GM19455 (cell line): Measurements from ENCODE around the gene CCDC85A.

ENCODE experiments used
- ATAC-seq: cut with Tn5 transposase; IDR thresholded peaks from one replicate; pipeline ENCODE4 v1.9.1; 2021; ENCODE audit not compliant: unreplicated experiment

CCDC85A gene

GRCh38 chr2:56292951-56293350, 109.2 kb downstream of the CCDC85A start:
- ATAC-seq, result no peak

DNA sequence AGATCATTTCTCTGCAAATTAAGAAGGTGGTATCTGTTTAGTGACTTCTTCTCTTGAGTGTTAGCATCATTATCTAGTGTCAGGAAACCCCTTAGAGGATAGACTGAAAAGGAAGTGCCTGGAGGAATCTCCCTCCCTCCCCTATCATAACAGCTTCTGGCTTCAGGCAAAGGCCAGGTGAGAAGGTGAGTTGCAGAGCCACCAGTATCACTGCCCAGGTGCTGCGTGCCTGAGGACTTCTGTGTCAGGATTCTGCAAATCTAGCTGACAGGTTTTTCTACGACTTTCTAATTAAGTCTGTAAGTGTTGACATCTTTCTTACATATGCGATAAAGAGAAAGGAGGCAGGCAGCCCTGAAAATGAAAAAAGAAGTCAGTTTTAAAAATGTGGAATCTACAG, 111.9 kb downstream of the CCDC85A start:
- no peak for ATAC-seq

- no peak for ATAC-seq
These were observed 113.9 kb downstream of the CCDC85A start for GRCh38 chr2:56297671-56298070.

GRCh38 chr2:56299171-56299691, 115.4 kb downstream of the CCDC85A start:
- no peak for ATAC-seq

DNA sequence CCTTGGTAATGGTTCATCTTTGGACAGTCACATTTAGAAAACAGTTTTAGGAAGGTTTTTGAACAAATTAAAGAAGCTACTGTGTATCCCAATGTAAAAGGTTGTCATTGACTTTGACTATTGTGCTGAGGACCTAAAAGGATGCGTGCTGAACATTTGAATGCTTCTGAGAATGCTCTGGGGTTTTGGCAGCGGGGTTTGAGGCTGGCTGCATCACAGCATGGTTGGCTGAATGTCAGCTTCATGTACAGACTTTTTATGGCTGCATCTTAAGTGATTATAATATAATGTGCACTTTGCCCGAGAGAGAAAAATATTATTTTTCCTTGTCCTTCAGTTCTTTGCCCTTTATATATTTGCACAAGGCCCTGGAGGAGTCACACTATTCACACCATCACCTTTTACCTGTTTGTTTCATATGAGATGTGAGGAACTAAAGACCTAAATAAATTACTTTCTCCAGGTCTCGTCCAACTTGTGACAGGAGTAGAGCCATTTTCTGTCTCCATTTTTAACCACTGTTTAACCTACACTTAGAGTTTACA, 125.9 kb downstream of the CCDC85A start:
- ATAC-seq, result no peak

DNA sequence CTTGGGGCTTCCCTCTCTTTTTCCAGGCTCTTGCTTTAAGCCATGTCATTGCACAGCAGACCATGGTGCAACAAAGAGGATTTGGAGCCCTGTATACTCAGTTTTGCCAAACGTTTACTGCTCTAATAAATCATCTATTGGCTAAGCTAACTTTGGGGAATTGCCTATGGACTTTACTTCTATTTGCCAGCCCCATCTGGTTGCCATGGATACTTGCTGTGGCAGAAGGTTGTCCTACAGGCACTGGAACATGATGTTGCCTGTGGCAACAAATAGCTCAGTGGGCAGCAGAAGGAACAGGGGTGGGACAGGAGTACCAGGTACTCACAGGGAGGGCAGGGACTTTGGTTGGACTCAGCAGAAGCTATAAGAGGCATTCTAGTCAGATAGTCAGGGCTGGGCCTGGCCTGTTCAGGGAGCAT, 129.7 kb downstream of the CCDC85A start:
- ATAC-seq, result no peak

- ATAC-seq, result no peak
These were observed 130.6 kb downstream of the CCDC85A start for GRCh38 chr2:56314371-56314770.

GRCh38 chr2:56314796-56315195, 131.0 kb downstream of the CCDC85A start:
- ATAC-seq, result no peak

GRCh38 chr2:56315376-56315775, 131.6 kb downstream of the CCDC85A start:
- no peak for ATAC-seq

DNA sequence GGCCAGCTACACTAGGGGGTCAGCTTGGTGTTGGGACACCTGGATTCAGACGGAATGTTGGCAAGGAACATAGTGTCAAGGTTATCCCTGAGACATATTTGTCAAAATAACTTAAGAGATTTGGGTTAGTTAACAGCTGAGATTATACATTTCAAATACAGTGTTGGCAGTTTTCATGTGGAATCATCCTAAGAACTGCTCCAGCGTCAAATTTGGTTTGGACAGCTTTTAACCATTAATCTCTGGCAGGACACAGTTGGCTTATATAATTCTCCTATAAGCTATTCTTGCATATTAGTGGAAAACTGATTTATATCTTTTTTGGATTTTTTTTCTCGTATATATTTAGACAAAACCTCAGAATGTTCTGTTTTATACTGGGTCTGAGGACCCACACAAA, 132.2 kb downstream of the CCDC85A start:
- ATAC-seq, result no peak

GRCh38 chr2:56318147-56318546, 134.4 kb downstream of the CCDC85A start:
- no peak for ATAC-seq

DNA sequence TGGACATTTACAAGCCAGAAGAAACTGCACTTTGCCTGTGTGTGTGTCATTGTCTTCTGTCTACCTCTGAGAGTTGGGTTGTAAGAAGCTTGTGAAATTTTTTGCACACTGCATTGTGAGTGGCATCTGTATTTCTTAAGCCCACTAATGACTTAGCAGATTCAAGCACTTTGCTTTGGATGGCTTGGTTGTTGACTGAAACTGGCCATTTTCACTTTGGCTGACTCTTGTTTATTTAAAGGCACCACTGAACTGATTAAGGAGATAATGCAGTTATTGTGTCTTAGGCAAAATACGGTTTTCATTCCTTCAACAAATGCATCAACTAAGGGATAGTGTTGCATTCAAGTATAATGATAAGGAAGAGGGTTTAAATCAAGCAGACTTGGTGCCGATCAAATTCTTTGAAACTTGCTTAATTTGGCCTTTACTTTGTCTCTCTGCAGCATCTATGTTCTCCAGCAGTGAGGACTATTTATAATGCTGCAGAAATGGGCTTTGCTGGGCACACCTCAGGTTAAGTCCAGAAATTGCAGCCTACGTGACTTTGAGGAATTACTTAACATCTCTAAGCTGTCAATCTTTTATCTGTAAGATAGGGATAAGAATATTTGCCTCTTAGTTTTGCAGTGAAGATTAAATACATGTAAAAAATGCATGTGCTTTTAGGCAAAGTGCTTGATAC, 142.0 kb downstream of the CCDC85A start:
- no peak for ATAC-seq

- ATAC-seq, result no peak
These were observed 142.6 kb downstream of the CCDC85A start for GRCh38 chr2:56326346-56326741.

DNA sequence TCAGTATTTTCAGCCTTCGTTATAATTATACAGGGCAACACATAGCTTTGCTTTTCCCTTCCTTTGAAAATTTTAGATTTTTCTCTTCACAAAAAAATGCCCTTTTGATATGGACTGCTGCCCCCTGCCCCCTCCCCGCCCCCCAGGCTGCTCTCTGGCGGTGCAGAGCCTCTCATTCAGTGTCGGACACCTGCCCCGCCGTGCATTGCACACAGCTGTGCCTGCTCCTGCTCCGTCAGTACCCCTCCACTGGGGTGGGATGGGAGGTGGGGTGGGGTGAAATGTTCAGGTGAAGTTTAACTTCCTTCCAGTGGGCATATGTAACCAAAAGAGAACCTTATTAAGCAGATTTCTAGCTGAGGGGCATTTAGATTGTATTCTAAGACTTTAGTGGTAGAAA, 148.0 kb downstream of the CCDC85A start:
- no peak for ATAC-seq

GRCh38 chr2:56333812-56334485, 150.2 kb downstream of the CCDC85A start:
- no peak for ATAC-seq

DNA sequence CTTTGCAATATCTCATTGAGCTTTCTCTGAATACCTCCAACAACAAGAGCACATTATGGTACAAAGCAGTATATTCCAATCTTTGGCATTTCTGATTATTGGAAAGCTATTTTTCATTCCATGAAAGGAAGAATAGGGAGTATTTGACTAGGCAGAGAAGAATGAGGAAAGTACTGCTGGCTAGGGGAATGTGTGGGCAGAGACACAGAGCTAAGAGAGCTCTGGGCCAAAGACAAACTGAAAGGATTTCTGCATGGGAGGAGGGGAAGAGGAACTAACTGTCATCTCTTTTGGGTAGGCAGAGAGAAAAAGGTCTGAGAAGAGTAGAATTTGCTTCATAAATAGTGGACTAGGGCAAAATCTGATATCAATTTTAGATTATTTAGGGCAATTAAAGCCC, 150.8 kb downstream of the CCDC85A start:
- ATAC-seq, result no peak

GRCh38 chr2:56335101-56335500, 151.3 kb downstream of the CCDC85A start:
- no peak for ATAC-seq

DNA sequence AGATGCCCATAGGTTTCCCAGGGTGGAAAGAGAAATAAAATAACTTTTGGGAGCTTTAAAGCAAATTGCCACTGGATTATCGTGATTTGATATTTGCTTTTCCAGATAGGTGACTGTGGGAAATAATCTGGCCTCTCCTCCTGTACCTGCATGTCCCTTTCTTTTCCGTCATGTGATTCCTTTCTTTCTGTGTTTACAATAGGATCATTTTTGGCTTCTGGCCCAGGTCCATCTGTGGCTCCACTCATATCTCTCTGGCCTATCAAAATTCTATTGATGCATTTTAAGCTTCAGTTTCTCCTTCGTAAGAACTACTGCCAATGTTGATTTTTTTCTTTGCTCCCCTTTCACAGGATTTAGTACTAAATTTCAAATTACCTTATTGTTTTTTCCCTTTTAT, 153.6 kb downstream of the CCDC85A start:
- ATAC-seq, result no peak

GRCh38 chr2:56338232-56338631, 154.4 kb downstream of the CCDC85A start:
- ATAC-seq, result no peak

DNA sequence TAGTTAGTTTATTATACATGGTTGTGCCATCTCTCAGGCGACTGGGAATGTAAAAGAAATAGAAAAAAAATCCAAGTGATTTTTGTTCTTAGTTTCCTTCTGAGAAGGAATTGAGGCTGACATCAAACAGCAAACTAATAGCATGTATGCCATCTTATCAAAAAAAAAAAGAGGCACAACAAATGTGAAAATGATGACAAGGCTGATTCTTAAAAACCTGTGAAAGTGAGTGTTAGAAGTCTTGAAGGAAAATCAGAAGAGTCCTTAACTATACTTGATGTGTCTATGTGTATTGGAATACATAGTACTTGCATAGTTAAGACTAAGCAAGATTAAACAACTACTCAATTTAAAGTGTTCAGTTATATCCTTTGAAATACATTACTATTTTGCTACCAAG, 161.0 kb downstream of the CCDC85A start:
- no peak for ATAC-seq

GRCh38 chr2:56347881-56348280, 164.1 kb downstream of the CCDC85A start:
- no peak for ATAC-seq
